ENCODE results near the gene PPIL1.

GRCh38 chr6:36817847-36818246 is 56.8 kb downstream of the PPIL1 start:
- TF ChIP-seq CTCF (conservative IDR thresholded peaks at IDR 0.05 in 1 of 2, IDR thresholded peaks at IDR 0.05 in 1 of 2; ENCODE audit: low read depth in 1 of 2, low read length in 2 of 2) (no peak), EZH2 (IDR thresholded peaks at IDR 0.05; ENCODE audit: low read length, missing control alignments) (no peak)

Measured in fibroblast of lung (primary cell).